Stimulated activated CD8-positive, alpha-beta memory T cell treated with anti-CD3 and anti-CD28 coated beads, Interleukin-15, amount 100 ng/mL, for 48 hours (primary cell): ENCODE results near the gene TRMT10A.

ENCODE experiments used
- DNase-seq, 2 donors: peaks; one replicate each; pipeline ENCODE4 v3.0.0-alpha.2; 2020; ENCODE audit warnings: low read depth in 2 of 2

TRMT10A gene, protein sequence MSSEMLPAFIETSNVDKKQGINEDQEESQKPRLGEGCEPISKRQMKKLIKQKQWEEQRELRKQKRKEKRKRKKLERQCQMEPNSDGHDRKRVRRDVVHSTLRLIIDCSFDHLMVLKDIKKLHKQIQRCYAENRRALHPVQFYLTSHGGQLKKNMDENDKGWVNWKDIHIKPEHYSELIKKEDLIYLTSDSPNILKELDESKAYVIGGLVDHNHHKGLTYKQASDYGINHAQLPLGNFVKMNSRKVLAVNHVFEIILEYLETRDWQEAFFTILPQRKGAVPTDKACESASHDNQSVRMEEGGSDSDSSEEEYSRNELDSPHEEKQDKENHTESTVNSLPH

DNA sequence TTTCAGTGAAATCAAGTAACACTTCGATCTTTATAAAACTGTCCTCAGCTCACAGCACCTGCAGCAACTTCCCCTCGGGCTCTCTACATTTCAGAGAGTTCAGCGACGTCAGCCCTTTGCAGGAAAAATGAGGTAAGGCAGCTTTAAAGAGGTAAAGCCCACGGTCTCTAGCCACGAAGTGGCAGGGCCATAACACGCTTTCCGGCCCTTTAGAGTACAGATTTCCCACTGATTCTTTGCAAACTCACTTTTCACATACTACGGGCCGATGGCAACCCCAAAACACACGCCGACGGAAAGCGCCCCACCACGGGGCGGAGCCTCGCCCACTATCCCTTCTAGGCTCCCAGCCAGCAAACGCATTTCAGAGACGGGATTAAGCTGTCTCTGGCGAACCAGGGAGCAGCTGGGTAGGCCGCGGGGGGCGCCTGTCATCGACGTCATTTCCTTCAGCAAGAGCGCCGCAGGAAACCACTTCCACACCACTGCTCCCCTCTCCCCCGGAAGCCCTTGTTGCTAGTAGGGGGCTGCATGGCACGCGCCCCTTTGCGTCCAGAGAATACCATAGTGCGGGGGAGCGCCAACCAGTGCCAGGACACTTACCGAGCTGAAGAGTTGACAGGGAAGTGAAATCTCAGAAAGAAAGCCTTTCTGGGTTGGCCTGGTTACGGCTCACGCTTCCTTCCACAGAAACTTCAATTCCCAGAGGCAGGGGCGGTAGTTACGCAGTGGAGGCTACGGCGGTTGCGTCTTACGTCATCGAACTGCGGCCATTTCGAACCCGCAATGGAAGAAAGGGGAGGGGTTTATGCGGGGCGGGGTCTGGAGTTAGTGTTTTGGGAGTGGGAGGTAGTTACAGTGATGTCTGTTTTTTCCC is at the start of gene TRMT10A:
TRMT10A (minus strand) TSS at position 730 of the 877 bp plus-strand sequence. CDS start 4,701 bp downstream, outside the sequence.
- DNase-seq = peak; percentile 94 to 95

DNA sequence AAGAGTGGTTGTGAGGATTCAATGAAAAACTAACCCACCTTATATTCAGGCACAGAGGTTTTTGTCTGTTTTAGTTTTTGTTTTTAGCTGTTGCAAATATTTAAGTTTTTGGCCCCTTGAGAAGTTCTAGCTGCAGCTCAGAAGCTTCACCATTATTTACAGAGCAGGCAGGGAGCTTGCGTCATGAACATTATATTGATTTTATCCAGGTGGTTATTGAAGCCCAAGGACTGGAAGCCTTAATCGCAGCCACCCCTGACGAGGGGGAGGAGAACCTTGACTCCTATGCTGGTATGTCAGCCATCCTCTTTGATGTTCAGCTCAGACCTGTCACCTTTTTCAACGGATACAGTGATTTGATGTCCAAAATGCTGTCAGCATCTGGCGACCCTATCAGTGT is 48.9 kb upstream of the TRMT10A start:
- DNase-seq = no peak

DNA sequence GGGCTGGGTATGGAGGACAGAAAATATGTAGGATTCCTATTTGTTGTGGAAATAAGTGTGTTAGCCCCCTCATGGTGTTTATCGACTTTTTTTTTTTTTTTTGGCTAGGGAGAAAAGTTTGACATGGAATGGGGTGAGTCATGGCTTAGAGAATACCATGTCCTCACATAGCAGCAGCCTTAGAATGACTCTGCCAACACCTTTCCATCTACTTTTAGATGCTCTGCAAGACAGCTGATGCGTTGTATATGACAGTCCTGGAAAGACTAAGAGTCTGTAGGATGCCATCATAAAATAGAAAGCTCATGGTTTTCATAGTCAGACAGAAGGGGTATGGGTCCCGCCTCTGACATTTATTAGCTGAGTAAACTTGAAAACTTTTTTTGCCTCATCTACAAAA is 48.4 kb upstream of the TRMT10A start:
- no peak for DNase-seq

DNA sequence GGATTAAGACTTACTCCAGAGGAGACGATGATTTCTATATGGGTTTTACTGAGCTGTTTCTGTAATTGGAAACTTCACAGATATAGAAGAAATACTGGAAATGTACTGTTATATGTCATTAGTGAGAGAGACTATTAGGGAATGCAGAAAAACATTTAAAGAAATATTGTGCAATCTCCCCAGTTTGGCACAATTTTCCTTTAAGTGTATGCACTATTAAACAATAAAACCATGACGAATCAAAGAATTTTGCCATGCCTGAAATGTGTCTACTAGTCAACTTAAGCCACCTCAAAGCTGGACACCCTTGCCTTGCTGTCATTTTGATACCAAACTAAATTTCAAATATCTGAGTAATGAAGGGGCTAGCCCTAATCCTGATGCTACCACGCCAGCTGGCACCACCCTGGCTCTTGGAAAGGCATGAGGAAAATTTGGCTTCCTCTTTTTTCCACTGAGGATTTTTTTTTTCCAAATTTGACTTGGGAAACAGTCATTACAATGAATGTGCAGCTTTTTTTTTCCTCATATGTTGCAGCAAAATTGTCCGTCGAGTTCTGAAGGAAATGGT is 46.9 kb upstream of the TRMT10A start:
- no peak for DNase-seq

DNA sequence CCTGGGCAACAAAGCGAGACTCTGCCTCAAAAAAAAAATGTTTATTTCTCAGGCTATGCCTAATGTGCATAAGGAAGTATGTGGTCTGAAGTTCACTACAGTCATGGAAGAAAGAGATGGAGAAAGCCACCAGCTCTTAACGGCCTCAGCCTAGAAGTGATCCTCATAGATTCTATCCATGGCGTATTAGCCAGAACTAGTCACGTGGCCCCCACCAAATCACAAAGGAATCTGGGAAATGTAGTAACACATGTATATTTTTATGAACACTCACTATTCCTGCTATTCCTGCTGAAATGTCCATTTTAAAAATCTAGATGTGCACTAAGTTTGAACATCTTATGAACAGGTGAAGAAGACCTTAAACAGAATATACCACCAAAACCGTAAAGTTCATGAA is 44.6 kb upstream of the TRMT10A start:
- DNase-seq = no peak

DNA sequence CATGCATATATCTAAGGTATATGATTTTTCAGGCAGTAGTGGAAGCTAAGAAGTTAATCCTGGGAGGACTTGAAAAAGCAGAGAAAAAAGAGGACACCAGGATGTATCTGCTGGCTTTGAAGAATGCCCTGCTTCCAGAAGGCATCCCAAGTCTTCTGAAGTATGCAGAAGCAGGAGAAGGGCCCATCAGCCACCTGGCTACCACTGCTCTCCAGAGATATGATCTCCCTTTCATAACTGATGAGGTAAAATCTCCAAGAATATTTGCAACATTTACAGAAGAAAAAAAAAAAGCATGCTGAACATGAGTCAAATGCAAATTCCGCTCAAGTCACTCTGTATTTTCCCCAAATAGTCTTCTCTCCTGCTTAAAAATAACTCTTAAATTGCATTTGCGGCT is 42.9 kb upstream of the TRMT10A start:
- no peak for DNase-seq

DNA sequence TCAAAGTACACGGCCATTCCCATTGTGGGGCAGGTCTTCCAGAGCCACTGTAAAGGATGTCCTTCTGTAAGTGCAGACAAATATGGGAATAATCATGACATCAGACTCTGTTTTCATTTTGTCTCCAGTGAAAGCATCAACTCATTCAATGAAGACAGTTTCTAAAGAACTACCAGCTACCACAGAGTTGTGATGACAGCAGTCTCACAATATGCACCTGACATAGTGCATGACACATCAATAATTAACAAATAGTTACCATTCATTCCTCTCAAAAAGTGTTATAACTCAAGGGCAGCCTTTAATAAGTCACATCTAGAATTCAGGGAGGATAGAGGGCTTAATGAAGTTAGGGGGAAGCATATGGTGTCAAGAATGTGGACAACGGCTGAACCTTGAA is 31.0 kb upstream of the TRMT10A start:
- no peak for DNase-seq

DNA sequence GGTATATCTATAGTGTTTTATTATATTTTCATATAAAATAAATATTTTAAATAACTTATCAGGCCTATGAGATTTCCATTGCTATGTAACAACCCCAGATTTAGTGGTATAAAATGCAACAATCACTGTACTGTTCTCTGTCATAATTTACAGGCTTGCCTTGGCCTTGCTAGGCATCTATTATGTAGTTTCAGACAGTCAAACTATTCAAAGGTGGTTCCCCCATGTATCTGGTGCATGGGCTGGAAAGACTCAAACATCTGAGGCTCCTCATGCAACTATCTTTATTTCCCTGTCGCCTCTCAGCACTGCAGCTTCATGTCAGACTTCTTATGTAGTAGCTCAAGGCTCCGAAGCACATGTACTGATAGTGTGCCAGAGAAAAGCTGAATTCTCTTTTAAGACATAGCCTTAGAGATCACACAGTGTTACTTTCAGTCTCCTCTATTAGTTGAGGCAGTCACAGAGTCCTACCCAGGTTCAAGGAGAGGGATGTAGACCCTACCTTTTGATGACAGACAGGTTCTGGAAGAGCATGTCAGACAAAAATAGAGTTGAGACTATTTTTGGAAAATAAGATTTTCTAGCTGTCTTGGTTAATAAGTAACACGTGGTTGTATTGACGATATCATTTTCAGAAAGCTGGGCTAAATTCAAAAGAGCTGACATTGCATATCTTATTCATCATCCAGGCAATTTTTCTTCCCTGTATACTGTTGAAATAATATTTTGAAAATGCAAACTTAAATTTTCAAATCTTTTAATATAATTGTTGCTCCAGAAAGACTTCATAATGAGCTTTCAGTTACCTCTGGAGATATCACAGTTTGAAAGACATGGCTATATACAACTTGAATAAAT is 30.2 kb upstream of the TRMT10A start:
- no peak for DNase-seq

DNA sequence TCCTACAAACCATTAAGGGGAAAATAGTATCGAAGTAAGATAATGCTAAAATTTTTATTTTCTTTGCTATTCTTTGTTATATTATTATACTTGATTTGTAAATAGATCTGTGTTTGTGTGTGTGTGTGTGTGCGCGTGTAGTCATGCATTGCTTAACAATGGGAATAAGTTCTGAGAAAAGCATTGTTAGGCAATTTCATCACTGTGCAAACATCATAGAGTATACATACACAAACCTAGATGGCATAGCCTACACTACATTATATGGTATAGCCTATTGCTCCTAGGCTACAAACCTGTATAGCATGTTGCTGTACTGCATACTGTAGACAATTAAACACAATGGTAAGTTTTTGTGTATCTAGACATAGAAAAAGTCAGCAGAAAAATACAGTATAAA is 27.9 kb upstream of the TRMT10A start:
- DNase-seq = no peak

DNA sequence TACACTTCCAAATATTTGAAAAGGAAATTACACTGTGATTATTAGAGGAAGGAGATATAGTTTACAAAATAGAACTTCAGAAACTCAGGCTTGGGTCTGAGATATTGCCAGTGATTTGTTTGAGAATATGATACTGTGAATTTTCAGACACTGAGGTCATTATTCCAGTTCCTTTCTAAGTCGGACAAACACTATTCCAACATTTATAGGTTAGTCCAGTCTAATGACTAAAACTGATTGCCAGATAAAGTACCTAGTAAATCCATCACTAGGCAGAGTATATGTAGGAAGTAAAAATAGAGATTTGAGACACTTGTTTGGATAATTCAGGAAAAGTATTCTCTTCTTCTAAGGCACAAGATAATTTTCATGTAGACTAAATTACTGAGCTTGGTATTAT is 24.0 kb upstream of the TRMT10A start:
- no peak for DNase-seq

DNA sequence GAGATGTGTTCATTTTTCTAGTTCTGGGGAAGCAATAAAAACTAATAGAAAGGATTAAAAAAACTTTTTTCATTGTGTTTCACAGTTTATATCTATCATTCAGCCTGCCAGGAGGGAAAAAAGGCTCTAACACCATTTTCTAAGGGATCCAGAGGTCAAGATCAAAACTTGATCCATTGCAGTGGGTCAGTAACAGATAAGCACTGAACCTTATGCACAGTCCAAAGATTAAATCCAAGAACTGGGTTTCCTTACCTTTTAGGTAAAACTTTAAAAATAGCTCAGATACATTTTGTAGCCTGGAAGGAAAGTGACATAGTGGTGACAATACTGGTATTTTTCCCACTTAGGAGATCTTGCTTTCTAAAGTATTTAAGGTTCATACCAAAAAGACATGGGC is 23.5 kb upstream of the TRMT10A start:
- no peak for DNase-seq

DNA sequence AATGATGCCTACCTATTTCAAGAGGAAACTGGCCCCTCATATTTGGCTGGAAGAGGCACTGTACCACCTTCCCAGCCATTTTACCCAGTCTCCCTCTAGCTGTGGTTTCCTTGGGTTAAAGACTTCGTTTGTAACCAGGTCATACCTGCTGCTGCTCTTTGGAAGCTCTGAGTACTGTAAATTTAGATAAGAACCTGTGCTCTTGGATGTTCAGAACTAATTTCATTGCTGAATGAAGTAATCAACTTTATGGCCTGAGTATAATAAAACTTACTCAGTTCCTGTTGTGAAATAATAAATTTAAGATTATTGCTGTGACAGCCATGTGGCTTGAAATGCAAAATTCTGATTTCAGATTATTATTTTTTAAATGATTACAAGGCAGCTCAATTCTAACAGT is 23.0 kb upstream of the TRMT10A start:
- no peak for DNase-seq

DNA sequence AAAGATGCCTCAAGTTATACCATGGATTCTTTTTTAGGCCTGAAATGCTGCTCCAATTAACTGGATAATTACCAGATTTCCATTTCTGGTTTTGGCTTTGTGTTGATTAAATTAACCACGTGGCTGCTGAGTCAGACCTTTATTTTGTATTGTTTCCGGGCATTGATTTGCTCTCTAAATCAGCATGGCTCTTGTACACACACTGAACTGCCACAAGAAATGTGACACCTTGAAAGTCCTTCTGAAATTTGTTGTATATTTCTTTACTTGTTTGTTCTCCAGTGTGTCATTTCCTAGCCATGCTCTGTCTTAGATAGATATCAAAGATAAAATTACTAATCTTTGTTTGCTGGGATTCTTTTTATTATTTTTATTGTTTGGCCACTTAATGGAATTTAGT is 22.5 kb upstream of the TRMT10A start:
- DNase-seq = no peak

DNA sequence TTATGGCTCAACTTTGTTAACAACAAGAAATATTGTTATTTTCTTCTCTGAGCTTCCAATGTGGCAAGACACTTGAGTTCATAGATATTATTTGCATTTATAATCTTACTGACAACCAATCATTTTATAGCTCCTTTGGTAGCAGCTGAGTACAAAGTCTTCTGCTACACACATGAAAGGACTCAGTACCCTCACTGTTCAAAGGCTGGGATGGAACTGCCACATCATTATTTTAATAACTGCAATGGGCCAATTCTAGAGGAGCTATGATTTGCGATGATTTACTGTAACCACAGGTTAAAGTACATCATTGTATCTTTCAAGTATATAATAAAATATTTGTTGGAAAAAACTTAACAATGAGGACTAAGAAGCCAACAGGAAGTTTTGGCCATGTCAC is 21.7 kb upstream of the TRMT10A start:
- no peak for DNase-seq

DNA sequence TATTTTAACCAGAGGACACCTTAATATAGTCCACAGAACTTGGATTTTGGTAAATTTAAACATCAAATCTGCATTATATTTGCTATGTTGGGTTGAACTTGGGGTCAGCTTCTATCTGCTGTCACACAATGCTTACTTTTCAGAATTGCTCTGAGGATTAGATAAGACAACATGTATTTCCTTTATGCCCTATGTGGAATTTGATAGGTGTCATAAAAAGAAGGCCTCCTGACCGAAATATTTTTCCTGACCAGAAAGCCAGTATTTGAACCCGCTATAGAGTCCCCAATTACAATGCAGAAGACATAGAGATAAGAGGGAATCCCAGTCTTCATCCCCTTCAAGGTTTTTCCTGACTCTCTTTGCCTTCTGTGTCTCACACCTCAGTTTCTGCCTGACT is 14.9 kb upstream of the TRMT10A start:
- DNase-seq = no peak

DNA sequence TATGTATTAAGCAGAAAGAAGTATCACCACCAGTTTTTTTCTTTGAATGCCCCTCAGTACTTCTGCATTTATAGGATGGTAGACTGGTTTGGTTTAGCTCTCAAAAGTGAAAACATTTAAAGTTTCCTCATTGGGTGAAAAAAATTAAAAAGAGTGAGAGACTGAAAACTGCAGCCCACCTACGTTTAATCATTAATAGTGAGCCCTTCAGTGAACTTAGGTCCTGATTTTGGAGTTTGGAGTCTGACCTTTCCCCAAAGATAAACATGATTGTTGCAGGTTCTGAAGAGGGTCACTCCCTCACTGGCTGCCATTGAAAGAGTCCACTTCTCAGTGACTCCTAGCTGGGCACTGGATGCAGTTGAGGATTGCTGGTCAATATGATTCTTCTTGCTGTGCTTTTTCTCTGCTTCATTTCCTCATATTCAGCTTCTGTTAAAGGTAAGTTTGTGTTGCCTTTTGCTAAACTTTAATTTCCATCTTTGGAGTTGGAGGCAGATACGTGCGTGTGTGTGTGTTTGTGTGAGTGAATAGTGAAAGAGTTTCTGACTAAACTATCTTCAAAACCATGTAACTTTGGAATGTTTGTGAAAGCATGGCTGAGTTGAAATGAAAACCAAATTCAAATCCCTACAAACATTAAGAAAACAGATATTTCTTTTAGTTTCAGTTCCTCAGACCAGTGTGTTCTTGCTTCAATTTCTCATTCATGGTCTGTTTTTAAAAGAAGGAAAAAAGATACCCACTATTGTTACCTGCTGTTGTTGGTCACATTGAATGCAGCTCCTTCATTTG is 10.9 kb upstream of the TRMT10A start, which contains the start of gene MTTP:
MTTP (plus strand) TSS at position 295 of the 795 bp plus-strand sequence; CDS start at position 381, 86 bp downstream.
- DNase-seq = no peak

DNA sequence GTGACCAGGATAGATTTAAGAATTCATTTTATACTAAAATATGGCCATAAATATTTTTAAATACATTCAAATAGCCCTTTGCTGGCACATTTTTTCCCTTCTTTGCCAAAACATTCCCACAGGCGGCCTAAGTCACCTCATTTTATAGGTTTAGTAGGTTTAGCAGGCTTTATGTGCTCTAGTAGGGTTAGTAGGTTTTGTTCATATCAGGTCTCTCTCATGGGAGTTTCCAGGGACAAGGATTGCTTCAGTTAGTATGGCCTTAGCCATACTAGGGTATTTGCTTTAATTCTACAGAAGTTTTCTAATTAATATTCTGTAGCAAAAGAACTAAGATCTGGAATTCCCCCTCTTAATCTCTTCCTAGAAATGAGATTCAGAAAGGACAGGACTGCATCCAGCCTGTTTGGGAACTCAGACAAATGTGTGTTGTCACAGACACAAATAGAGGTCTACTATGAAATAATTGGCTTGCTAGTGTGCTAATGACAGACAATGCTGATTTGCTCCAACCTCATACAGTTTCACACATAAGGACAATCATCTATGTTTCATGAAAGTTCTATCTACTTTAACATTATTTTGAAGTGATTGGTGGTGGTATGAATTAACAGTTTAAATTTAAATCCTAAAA is 10.0 kb upstream of the TRMT10A start:
- no peak for DNase-seq

DNA sequence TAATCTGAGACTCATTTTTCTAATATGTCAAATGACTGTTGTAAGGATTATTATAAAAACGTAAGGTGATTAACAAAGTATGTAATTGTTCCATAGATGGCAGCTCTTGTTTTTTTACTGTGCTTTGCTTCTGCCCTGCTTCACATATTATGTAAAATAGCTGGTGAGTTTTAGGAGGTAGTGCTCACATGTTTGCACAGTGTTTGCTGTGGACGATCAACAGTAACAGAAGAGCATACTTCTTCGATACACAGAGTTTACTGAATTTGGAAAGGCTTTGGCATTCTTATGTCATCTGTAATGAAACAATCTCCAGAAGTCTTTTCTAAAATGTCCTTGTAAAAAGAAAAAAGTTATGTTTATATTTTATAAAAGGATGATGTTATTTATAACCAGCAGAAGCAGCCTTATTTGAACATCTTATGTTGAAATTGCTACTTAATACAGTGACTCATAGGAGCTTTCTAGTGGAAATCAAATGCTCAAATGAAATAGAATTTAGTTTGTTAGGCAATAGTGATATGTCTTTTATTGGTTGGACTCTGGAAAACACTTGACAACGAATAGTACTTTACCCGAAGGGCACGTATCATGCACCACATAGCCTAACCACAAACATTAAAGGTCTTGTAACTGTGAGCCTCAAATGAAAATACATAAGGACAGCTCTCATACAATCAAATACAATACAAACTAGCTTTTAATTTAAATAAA is 8.8 kb upstream of the TRMT10A start:
- no peak for DNase-seq

DNA sequence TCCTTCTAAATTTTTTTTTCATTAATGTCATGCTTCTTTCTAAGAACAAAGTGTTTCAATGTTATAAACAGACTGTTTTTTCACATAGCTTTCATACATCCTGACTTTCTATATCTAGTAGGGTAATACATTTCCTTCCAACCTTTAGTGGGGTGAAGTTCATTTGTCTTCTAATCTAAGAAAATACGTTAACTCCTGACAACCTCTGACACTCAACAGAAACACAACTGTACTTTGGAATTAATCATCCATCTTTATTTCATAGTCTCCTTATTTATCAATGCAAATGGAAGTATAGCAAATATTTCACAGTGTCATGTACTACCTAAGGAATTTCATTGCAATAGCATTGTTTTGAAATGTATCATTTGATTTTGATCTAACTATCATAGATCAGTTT is 8.0 kb upstream of the TRMT10A start:
- DNase-seq = no peak

DNA sequence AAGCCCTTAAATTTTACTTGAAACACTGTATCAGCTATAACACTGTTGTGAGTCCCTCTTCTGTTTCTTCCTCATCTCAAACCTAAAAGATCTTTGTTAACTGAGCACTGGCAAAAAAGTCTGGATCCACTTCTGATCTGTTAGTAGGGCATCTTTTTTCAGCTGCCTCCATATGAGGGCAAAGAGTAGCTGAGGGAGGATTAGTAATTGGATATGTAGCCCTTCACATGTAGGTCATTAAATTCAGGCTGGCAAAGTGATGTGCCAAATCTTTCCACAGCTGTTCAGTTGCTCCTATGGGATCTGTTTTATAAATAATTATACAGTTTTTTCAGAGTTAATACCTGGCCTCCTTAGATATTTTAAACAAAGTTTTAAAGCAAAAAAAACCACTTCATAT is 1.1 kb upstream of the TRMT10A start:
- no peak for DNase-seq
